GM18508 (cell line): ENCODE results near the gene LITAF.

ENCODE experiments used
- ATAC-seq: cut with Tn5 transposase; IDR thresholded peaks from one replicate; pipeline ENCODE4 v1.9.1; 2021; ENCODE audit warnings: moderate number of reproducible peaks; ENCODE audit not compliant: insufficient read depth, unreplicated experiment

Gene LITAF

DNA sequence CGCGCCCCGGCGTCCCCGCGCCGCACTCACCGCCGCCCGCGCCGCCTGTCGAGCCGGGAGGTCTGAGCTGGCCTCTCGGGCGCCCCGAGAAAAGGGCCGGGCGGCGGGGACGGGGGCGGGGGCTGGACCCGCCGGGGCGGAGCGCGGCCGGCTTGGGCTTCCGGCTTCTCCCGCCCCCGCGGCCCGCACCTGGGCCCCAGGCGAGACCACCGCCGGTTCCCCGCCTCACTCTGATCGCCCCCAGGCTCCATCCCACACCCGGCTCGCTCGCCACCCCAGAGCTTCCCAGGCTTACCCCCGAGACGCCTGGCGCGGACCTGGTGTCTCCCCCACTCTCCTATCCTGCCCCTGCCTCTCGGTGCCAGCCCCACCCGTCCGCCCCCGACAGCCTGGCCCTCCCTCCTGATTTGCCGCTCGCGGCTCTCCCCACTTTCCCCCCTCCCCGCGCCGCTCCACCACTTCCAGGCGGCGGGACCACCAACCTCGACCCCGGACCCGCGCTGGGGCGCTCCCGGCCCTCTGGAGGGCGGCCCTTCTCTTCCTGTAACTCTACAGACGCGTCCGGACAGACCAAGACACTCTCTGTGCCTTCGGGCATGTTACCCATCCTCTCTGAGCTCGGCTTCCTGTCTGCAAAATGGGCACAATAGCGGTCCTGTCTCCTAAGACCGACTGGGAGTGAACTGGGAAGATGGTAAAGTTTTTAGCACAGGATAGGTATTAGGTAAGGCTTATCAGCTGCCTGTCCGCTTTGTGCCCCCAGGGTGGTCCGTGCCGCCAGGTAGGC, at the start of gene LITAF:
Gene LITAF, minus strand, starts transcription at position 64 of the 787 bp plus-strand sequence. CDS start 30,189 bp downstream, outside the sequence.
- ATAC-seq: no peak

DNA sequence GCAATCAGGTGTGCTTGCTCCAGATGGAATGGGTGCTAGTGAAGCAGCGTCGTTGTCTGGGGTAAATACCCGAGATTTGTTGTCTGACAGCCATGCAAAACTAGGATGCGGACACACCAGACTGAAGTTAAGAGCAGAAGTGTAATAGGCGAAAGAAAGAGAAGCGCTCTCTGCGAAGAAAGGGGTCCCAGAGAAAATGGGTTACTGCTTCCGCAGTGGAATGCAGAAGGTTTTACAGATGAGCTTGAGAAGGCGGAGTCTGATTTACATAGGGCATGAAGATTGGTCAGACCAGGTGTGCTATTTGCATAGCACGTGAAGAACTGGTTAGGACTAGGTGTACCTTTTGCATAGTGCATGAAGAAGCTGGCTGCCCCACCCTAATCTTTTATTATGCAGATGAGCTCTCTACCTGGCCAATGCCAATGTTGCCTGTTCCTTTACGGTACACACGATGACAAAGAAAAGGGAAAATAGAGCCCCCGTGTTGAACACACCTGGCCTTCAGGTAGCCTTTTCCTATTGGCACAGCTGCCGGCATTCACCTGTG, 49.5 kb upstream of the LITAF start:
- no peak for ATAC-seq

DNA sequence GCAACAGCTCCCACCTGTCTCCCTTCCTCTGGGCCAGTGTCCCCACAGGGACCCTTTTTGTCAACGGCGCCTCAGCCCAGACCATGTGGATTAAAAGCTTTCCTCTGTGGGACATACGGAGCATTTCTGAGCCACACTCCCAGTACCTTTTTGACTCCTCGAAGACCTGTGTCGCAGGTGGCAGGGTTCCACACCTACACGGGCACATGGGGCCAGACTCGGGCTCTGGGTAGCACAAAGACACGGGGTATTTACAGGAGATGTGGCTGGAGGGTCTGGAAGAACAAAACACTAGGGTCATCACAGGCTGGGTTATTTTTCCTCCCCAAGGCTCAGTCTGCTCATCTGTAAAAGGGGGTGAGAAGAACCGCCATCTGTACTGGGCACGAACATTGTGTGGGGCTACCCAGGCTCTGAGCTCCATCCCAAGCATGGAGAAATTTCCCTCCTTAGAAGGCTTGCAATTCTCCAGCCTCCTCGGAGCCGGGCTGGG, 49.0 kb upstream of the LITAF start:
- ATAC-seq: no peak

DNA sequence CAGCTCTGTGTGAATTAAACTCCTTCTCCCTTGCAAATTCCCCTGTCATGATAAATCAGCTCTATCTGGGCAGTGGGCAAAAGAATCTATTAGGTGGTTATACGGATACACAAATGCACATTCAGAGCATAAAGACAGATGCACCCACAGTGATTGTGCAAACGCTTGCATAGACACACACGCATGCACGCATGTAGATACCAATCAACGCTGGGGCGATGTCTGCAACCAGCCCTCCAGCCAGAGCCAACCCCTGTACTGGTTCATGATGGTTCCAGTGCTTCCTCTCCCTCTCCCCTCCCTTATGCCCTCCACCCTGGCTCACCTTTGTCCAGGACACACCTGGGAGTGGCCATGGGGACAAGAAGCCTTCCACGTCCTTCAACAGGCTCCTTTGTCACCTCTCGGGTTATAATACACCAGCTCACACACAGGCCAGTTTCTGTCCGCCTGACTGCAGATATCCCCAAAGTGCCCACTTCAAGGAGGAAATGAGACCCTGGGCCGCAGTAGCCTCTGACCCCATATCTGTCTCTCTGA, 48.5 kb upstream of the LITAF start:
- no peak for ATAC-seq

DNA sequence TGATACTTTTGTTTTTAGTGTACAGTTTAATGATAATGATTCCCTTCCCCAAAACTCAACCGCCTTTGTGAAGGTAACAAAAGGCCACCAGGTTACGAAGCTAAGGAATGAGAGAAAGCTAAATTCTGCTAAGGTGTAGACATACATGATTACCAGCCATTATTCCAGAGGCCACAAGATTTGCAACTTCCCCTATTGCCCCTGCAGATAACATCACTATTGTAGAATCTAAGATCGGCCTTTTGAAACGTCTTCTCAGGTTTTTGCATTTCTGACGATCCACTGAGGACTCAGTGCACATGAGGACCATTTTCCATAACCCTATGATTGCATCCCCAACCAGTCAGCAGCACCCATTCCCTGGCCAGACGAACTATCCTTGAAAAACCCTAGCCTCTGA, 47.6 kb upstream of the LITAF start:
- no peak for ATAC-seq

DNA sequence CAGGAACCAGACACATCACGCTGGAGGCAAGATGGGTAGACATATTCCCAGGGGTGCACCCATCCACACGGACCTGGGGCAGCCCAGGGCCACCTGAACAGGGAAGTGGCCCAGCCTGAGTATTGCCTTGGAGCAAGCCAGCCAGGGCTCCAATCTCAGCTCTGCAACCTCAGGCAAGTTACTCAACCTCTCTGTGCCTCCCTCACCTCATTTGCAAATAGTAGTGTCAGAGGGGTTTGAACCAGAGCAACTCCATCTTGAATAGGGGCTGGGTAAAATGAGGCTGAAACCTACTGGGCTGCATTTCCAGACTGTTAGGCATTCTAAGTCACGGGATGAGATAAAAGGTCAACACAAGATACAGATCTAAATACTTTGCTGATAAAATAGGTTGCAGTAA, 46.4 kb upstream of the LITAF start:
- no peak for ATAC-seq

DNA sequence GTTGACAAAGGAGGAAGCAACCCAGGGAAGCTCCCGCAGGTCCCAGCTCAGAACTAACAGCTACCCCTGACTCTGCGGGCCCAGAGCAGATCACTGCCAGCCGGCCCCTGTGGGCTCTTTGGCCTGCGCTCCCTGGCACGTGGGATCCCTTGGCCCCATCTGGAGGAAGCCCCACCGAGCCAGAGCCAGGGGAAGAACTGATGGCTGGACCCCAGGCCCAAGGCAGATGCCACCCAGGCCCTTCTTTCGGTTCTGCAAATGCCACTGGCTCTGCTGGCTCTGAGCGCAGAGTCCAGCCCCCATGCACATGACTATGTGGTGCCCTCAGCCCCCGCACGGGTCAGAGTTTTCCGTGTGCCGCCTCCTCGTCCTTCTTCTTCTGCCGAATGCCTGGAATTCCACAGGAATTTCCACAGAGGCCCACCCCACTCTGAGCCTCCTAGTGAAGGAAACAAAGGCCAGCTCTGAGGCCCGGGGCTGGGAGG, 45.8 kb upstream of the LITAF start:
- no peak for ATAC-seq

DNA sequence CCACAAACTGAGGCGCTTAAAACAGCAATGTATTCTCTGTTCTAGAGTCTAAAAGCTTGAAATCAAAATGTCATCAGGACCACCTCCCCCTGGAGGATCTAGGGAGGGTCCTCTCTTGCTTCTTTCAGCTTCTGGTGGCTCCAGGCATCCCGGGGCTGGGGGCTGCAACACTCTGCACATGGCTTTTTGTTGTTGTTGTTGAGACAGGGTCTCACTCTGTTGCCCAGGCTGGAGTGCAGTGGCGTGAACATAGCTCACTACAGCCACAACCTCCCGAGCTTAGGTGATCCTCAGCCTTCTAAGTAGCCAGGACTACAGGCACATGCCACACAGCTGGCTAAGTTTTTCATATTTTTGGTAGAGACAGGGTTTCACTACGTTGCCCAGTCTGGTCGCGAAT, 44.5 kb upstream of the LITAF start:
- ATAC-seq: no peak

DNA sequence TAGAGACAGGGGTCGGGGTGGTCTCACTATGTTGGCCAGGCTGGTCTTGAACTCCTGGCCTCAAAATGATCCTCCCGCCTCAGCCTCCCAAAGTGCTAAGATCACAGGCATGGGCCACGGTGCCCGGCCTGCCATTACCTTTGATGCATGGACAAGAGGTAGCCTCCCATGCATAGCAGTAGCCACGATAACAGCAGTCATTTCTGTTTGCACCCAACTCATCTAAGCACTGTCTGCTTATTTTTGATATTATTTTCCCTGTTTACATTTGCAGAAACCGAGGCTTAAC, 44.0 kb upstream of the LITAF start:
- no peak for ATAC-seq

DNA sequence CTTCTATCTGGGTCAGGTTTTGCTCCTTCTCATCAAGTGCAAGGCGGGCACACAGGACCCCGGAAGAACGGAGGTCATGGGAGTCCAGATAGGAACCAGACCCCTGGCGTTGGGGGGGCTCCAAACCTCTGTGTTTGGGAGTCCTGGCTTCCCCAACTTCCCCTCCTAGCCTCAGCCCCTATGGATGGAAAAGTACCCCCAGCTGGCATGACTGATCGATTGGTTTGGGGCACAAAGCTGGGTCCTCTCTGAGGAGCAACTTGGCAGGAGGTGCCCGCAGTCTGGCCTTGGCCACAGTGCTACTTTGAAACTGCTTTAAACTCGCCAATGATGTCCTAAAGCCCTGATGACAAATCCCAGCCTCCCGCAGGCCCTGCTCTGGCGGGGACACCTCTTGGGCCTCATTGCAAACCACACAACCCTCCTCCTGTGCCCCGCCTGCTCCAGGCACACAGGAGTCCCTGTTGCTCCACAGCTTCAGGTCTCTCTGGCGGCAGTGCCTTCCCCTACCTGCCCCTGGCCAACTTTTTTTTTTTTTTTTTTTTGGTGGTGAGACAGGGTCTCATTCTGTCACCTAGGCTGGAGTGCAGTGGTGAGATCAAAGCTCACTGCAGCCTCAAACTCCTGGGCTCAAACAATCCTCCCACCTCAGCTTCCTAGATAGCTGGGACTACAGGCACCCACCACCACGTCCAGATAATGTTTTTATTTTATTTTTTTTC, 43.5 kb upstream of the LITAF start:
- no peak for ATAC-seq

DNA sequence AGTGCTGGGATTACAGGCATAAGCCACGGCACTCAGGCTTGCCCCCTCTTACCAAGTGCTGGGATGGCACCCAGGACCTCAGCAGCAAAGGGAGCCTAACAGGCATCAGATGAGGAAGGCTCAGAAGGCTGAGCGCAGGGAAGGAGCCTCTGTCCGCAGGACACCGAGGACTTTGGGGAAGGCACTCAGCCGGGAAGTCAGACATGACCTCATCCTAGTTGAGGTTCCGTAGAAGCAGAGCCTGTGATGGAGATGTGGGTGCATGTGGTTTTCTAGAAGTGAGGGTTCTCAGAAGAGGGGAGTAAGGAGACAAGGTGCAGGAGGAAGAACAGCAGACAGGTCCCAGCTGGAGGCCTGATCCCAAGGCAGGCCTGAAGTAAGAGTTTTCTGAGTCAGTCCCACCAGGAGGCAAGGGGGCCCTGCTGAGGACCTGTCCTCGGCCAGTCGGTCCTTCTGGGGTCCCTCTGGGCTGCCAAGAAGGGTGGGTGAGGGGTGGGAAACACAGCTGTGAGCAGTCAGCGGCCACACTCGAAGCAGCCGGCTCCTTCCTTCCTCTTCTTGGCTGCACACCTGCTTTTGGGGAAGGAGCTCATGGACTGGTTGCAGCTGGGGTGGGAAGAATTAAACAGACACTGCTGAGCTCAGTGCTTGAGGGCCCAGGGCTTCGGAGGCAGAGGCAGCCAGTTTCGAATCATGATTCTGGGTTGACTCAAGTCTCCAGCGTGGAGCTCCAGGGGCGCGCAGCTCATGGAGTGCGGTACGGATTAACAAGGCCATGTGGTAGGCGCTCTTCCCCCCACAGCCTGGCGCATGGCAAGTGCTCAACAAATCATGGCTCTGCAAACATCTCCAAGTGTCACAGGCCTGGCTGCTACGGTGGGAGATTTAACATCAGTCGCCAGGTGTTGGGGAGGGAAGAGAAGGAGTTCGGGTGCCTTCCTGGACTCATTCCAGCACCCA, 42.6 kb upstream of the LITAF start:
- ATAC-seq: no peak

DNA sequence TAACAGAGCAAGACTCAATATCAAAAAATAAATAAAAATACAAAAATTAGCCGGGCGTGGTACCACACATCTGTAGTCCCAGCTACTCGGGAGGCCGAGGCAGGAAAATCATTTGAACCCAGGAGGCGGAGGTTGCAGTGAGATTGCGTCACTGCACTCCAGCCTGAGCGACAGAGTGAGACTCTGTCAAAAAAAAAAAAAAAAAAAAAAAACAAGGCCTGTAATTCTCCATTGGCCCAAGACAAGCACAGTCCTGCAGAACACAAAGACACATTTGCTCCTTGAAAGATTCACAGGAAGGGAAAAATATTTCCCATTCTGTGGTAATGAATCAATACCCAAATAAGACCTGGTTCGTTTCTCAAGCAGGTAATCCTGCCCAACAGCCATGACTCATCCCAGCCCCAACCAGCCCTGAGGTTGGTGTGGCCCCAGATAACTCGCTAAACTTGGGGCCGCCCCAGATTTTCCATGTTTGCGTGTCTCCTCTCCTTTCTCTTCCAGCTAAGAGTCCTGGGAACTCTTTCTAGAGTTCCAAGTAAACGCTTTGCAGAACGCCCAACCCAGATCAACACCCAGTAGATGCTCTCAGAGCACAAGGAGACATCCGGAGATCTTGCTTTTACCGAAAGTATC, 41.2 kb upstream of the LITAF start:
- ATAC-seq: no peak

DNA sequence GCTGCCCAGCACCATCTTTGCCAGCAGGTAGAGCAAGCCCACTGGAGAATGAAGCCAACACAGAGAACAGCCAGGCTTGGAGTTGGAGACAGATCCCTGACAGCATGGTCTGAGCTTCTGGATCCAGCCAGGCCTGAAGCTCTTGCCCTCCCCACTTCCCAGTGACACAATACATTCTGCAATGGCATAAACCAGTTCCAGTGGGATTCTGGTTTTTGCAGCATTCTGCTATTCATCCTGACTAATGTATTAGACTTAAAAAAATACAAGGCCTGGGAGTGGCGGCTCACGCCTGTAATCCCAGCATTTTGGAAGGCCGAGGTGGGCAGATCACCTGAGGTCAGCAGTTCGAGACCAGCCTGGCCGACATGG, 40.6 kb upstream of the LITAF start:
- ATAC-seq: no peak

DNA sequence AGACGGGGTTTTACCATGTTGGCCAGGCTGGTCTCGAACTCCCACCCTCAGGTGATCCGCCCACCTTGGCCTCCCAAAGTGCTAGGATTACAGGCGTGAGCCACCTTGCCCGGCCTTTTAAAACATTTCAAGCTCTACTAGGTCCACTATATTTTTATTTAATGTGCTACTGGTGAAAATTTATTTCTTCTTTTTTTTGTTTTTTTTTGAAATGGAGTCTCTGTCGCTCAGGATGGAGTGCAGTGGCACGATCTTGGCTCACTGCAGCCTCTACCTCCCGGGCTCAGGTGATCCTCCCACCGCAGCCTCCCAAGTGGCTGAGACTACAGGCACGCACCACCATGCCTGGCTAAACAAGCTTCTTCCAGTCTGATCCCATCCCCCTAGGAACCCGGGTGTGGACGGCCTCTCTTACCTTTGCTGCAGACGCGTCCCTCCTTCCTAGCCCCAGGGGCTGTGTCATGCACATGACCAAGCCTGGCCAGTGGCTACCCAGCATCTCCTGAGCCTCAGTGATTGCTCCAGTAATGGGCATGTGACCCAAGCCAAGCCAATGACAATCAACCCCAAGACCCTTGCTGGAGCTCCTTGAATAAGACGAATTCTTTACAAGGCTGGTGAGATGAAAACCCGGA, 40.1 kb upstream of the LITAF start:
- ATAC-seq: no peak

DNA sequence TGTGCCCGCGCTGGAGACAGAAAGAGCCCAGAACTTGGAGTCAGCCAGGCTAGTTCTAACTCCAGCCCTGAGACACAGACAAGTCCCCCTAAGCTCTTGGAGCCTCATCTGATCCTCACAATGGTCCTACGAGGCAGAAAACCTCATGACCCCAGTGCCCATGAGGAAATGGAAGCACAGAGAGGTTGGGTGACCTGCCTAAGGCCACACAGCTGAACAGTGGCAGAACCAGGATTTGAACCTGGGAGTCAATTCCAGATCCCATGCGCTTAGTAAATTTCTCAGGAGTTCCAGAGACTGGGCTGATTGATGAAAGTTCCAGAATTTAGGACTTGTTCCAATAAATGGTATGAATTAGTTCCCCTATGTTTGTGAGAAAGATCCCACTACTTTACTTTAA, 39.0 kb upstream of the LITAF start:
- no peak for ATAC-seq

DNA sequence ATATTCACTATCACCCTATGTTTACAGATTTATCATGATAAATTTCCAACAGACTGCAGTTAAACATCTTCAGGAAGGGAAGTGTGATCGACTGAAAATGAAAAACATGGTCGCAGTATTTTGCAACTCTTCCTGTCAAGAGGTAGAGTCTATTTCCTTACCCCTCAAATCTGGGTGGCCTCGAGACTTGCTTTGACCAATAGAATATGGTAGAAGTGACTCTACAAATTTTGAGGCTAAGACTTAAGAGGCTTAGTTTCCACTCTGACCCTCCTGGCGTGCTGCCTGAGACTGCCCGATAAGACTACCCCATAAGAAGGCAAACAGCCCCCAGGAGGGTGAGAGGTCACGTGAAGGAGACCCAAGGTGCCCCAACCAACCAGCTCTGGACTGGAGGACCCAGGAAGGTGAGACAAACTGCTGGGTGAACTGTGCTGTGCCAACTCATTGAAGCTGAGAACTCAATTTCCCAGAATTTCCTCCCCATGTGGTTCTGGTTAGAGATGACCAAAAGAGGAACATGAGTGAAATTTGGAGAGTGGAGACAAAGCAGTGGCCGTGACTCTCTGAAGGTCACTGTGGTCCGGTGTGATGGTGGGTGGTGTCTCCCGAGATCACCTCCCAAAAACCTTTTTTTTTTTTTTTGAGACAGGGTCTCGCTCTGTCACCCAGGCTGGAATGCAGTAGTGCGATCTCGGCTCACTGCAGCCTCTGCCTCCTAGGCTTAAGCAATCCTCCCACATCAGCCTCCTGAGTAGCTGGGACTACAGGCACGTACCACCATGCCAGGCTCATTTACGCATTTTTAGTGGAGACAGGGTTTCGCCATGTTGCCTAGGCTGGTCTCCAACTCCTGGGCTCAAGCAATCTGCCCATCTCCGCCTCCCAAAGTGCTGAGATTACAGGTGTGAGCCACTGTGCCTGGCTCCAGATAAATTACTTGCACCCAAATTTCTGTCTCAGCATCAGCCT, 38.2 kb upstream of the LITAF start:
- no peak for ATAC-seq

DNA sequence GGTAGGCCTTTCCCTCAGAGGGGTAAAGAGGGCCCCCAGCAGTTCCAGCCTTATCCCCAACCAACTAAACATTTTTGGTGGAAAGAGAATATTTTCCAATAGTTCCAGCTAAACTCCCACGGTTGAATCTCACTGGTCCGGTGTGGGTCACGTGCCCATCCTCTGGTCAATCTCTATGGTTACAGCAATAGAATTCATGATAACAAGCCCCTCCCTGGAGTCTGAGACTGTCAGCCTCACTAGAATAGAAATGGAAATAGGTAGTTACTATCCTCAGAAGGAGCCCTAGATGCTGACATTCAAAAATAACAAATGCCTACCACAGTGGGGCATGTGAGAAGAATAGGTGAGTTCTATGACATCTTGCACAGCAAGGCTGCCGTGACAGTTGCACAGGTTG, 37.5 kb upstream of the LITAF start:
- ATAC-seq: no peak
